HG02938 (cell line): ENCODE measurements around the gene SV2A.
"Not testable (repeated sequence)": the region's sequence is repeated elsewhere in the genome, so short reads cannot be mapped to it uniquely, and the experiment has no call there.

Experiments
- ATAC-seq: cut with Tn5 transposase; IDR thresholded peaks from one replicate; pipeline ENCODE4 v1.9.1; 2021; ENCODE audit warnings: mild to moderate bottlenecking, moderate library complexity; ENCODE audit not compliant: unreplicated experiment

Gene SV2A, protein sequence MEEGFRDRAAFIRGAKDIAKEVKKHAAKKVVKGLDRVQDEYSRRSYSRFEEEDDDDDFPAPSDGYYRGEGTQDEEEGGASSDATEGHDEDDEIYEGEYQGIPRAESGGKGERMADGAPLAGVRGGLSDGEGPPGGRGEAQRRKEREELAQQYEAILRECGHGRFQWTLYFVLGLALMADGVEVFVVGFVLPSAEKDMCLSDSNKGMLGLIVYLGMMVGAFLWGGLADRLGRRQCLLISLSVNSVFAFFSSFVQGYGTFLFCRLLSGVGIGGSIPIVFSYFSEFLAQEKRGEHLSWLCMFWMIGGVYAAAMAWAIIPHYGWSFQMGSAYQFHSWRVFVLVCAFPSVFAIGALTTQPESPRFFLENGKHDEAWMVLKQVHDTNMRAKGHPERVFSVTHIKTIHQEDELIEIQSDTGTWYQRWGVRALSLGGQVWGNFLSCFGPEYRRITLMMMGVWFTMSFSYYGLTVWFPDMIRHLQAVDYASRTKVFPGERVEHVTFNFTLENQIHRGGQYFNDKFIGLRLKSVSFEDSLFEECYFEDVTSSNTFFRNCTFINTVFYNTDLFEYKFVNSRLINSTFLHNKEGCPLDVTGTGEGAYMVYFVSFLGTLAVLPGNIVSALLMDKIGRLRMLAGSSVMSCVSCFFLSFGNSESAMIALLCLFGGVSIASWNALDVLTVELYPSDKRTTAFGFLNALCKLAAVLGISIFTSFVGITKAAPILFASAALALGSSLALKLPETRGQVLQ

DNA sequence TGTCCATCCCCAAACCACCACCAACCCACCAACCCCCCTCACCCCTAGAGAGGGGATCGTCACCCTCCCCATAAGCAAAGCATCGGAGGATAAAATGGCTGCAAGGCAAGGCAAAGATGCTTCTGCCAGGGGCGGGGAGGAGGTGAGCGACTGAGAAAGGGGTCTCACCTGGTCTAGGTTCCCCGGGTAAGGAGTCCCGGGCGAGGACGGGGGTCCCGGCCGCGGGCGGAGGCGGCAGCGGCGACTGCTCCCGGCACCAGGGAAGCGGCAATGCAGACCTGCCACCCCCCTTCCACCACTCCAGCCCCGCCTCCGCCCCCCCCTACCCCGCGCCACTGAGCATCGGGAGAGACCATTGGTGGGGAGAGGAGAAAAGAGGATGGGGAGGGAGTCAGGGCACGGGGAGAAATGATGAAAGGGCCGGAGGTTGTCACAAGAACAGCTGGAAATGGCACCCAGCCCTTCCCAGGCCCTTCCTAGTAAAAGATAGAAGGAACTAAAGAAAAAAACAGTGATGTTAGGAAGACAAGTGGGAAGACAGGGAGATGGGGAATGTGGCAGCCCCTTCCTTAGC is at the start of gene SV2A:
SV2A (minus strand) TSS at position 274 of the 574 bp plus-strand sequence. CDS start 4,004 bp downstream, outside the sequence.
- no peak for ATAC-seq

DNA sequence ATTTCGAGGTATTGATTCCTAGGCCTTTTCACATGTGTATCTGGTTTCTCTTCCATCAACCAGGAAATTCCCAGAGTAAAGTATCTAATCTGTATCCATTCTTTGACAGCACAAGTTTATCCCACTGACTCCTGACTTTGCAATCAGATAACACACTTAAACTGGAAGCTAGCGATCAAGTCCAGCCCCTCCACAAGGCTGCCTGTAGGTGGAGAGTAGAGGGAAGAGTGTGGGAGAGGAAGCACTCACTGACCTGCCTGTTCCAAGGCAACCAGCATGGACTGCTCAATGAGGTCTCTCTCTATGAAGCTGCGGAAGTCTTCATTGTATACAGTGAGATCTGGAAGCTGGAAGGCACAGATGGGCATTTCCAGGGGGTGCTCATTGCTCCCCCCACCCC is 49.4 kb upstream of the SV2A start:
- ATAC-seq: no peak

DNA sequence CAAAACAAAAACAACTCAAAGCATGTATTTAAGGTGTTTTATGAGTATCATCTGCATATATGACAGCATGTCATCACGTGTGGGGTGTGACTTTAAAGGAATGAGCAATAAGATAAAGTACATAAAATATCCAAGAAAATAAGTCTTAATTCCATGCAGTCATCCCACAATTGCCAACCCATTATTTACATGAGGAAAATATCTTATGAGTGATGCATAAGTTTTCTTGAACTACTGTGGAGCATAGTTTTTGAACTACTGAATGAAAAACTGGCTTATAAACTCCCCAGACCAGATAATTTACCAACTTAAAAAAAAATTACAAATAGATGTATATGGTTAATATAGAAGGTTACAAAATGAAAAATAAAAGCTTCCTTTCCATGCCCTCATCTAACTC is 48.8 kb upstream of the SV2A start:
- no peak for ATAC-seq

DNA sequence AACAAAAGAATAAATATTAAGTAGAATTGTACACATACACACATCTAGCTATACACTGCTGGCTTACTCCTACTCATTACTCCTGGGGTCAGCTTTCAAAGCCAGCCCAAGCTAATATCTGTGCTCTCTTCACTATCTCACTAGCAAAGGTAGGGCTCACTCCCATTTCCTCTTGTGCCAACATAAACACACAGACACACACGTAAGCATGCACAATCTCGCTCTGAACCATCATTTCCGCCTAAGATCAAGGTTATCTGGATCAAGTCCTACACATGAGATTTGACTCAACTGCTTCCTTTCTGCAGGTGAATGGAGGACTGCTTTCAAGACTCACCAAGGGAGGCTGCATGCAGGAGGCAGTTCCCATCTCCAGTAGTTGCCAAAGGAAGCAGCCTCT is 47.8 kb upstream of the SV2A start:
- no peak for ATAC-seq

DNA sequence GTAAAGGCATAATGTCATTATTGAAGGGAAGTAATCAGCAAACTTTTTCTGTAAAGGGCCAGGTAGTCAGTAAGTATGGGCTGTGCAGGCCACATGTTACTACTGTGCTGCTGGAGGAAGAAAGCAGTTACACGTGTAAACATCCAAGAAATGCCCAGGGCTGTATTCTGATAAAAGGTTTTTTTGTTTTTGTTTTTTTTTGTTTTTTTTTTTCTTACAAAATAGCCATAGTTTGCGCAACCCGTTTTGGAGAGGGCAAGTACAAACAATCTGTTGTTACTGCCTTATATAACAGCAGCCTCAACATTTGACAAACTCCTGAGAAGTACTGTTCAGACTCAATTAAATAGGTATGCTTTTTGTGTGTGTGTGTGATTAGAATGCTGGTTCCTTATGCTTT is 45.7 kb upstream of the SV2A start:
- ATAC-seq: no peak

DNA sequence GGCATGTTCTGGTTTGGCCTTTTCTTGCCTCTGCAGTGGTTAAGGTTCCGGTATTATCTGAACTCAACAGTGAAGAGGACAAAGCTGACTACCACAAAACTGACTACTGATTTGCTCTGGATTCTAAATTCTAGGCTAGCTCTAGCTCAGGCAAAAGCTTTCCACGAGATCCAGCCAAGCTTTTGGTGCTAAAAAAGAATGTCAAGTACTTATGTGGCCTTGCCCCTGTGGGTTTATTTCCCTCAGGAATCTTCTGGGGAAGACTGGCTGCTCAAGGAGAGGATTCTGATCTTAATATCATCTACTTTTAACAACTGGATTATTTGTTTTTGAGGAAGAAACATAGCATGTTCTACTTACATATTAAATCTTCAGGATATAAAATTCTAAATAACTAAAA is 45.1 kb upstream of the SV2A start:
- no peak for ATAC-seq

DNA sequence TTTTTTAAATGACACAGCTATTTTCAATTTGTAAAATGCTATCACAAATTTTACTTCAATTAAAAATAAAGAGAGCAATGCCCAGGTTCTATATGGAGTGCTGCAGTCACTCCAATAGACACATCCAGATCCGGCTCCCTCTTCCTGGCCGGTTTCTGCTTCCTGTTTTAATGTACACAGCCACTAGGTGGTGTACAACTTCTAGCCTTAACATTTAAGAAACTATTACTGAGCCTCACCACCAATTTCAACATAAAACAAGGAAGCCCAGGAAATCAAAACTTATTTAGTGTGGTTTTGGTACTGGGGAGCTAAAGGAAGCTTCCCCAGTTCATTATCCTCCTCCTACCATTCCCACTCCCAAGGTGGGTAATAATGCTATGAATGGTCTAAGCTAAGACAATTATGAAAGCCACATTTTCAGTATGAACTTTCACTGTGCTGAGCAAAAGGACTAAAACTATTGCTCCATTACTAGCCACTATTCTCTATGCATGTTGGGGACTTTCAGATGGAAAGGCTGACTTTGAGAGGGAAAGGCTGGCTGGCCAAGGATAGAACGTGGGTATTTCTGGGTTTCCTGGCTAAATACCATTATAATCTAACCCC is 44.5 kb upstream of the SV2A start:
- ATAC-seq: no peak

DNA sequence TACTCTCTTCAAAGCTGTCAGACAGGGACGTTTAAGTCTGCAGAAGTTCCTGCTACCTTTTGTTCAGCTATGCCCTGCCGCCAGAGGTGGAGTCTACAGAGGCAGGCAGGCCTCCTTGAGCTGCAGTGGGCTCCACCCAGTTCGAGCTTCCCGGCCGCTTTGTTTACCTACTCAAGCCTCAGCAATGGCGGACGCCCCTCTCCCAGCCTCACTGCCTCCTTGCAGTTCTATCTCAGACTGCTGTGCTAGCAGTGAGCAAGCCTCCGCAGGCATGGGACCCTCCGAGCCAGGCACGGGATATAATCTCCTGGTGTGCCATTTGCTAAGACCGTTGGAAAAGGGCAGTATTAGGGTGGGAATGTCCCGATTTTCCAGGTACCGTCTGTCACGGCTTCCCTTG is 39.9 kb upstream of the SV2A start:
- ATAC-seq: not testable (repeated sequence)

DNA sequence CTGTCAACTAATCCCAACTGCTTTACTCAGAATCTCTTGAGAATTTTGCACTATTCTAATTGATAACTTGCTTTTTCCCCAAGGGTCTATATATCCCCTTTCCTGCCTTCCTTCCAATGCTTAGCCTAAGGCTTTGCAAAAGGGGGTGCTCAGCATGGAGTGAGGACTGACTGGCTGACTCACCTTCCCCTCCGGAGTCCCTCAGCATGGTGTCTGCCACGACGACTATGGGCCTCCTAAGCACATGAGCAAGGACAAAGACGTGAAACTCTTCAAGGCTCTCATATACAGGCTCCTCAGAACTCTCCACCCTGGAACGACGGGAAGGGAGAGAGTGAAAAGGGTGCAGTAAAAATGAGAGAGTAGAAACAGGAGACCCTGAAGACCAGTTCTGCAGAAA is 32.3 kb upstream of the SV2A start:
- ATAC-seq: no peak

DNA sequence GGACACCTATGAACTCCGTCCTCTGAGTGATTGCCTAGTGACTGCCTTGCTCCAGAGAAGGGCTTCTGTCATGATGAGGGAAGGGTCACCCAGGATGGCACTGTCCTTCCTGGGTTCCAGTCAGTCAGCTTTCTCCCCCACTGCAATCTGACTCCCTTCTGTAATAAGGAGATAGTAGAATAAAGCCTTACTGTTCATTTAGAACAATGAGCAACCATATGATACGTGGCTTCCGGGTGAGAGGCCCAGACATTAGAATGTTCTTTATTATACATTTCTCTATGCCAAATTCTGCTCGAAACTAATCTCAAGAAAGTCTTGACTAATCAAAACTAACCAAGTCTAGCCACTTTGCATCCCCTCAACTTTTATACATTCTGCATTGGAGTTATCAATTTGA is 27.6 kb upstream of the SV2A start:
- ATAC-seq: no peak

DNA sequence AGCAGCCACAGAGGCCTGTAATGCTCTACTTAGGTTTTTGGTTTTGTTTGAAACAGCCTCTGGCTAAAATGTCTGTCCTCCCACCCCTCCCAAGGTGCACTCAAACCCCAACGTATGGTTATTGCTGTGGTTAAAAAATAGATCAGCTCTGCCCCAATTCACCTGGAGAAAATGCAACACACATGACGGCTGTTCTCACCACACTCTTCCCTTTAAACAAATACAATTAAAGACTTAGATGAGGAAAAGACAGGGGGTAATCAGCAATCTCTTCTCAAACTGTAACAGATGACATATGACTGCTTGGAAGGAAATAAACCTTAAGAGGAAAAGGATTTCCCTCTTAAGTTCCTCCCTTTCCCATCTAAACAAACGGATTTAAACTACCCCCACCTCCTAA is 25.2 kb upstream of the SV2A start:
- no peak for ATAC-seq

DNA sequence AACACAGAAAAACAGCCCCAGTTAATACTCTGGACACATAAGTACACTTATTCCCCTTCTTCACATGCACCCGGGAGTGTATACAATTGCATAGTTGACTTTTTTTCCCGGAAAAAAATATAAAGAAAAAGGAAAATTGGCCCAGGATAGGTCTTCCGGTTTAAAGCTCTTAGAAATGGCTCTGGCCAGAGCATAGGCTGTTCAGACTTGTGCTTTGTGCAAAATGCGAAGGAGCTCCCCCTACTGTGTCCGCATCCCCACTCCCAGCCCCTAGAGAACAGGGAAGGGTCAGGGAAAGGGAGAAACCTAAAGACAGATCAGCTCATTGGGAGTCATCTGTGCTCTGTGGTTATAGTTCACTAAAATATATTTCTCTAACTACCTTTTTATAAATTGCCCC is 24.6 kb upstream of the SV2A start:
- ATAC-seq: no peak

DNA sequence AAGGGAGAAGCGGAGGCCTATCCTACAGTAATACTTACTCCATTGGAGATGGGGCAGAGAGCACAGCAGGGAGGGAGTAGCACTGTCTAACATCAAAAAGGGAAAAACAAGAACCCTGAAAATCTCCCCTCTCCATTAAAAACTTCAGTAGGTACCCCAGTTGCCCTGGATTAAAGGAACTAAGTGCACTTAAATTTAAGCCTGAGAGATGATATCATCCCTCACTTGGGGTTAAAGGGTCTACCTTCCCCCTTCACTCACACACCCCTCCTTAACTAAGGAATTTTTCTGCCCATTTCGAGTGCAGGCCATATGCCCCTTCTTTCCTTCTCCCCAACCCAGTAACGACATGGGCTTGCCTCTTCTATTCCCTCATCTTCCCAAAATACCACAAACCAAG is 22.8 kb upstream of the SV2A start:
- no peak for ATAC-seq

DNA sequence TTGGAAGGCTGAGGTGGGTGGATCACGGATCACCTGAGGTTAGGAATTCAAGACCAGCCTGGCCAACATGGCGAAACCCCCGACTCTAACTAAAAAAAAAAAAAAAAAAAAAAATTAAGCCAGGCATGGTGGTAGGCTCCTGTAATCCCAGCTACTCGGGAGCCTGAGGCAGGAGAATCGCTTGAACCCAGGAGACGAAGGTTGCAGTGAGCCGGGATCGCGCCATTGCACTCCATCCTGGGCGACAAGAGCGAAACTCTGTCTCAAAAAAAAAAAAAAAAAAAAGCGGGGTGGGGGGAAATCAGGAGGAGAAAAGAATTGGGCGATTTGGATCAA is 21.0 kb upstream of the SV2A start:
- ATAC-seq: not testable (repeated sequence)

DNA sequence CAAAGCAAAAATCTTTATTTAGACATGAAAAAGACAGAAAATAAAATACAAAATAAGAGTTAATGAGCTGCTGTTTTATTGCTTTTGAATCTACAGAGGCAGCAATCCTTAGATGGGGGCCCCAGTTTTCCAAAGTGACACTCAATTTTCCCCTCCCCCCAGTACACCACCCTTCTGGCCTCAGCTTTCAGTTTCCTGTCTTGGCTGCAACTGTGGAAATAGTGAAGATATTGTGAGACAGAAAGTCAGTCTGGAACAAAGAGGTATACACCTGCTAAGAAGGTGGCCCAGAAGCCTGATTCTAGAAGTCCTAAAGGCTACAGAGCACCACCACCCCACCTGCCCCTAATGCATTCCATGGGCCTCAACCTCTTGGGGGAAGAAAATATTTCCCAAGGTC is 20.1 kb upstream of the SV2A start:
- ATAC-seq: no peak

DNA sequence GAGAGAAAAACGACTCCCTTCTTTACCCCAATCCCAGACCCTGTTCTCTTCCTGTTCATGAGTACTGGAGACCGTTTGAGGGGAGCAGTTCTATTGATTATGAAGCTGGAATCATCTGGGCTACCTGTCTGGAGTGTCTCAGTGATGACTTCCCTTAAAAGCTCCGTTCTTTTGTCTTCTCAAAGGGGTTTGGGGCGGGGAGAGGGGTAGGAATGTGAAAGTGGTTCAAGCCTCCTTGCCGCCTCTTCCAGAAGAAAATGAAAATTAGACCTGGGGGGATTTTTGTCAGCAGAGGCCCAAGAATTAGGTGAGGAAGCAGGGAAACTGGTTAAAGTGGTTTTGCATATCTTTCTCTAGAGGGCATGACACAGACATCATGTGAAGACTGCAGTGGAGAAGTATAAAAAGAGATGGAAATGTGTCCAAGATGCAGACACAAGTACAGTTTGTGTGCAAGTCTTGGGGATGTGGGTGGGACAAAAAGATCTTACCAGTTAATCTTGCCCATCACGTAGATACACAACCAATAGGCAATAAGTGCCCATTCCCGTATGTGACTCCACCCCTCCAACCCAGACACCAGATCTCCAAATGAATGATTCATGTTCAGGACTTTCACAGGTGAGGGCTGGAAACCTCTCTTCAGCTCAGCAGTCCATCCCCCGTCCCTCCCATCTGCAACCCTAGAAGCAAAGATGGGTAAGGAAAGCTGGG is 19.5 kb upstream of the SV2A start:
- ATAC-seq: no peak

DNA sequence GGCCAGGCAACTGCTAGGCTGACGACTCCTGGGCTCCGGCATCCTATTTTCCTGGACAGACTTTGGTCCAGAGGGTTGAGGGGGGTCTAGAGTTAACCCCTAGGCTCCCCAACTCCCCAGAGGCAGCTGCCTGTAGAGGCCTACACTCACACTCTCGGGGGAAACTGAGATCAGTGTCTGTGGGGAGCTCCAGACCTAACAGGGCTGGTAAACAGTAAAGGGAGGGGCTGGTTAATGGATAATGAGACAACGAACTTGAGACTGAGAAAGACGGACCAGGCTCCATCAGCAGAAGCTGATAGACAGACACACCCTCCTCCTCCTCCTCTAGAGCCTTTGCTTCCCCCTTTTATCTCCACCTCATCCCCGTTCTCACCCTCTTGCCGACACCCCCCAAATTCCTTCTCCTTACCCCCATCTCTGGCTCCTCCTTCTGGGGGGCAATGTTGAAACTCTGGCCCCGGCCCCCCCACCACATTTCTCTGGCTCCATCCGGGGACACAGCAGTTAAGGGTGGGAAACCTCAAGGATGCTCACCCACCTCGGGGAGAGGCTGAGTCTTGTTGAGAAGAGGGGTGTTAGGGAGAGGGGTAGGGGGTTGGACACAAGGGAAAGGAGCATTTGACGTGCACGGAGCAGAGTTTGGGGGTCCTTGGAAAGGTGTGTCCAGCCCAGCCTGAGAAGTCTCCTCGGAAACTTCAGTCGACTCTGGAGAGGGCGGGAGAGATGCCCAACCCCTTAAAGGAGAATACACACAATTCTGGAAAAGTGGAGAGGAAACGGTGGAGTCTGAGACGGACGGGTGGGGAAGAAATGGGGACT is 18.7 kb upstream of the SV2A start, which contains the start of gene MTMR11:
MTMR11 (minus strand) TSS at position 710 of the 822 bp plus-strand sequence; CDS start at position 478, 232 bp downstream.
- no peak for ATAC-seq

DNA sequence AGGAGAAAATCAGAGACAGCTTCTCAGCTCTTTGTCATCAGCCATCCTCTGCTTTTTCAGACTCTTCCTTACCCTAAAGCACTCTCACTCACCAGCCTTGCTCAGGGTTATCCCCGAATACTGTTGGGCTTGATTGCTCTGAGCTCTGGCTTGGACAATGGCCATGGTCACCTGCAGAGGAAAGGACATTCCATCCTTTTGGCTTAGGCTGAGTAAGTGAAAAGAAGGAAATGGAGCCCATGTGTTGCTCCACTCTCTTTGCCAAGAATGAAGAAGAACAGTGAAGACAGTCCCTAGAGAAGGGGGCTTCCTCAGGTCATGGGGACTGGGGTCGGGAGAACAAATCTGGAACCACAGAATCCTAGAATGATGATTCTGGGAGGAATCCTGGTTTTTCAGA is 16.7 kb upstream of the SV2A start:
- ATAC-seq: no peak

DNA sequence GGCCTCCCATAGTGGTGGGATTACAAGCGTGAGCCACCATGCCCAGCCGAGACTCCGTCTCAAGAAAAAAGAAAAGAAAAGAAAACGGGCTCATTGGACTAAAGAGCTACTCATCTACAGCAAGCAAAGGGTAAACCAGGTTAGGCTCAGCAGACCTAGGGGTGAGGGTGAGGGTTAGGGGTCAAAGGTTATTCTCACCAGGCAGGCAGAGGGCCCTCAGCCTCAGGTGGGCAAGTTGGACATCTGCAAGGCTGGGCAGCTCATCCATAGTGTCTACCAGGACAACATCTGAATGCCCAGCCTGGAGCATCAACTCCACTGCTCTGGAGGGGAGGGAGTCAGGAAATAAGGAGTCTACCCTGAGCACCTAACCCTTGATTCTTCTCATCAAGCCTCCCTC is 15.6 kb upstream of the SV2A start:
- ATAC-seq: no peak

DNA sequence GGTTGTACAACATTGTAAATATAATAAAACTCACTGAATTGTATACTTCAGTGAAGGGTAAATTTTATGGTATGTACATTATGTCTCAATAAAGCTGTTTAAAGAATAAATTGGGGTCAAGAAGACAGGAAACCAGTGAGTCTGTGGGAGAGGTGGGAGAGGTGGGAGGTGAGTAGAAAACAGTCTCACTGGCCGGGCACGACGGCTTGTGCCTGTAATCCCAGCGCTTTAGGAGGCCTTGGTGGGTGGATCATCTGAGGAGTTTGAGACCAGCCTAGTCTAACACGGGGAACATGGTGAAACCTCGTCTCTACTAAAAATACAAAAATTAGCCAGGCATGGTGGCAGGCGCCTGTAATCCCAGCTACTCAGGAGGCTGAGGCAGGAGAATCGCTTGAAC is 14.8 kb upstream of the SV2A start:
- no peak for ATAC-seq
